SJSA1 (cell line): ENCODE results near the gene RNF103. TPM values are rescaled to one million over a fixed set of nuclear protein-coding genes. Genes with fewer than 3 reads are reported as not detected.
"Not testable (repeated sequence)": the region's sequence is repeated elsewhere in the genome, so short reads cannot be mapped to it uniquely, and the experiment has no call there.

ENCODE experiments used
- DNase-seq, 2 experiments: peaks; one replicate each; pipeline ENCODE4 v3.0.0-alpha.2; 2015 to 2020; ENCODE audit warnings: low spot score in 2 of 2, low read depth in 1 of 2
- H3K27ac ChIP-seq: fragments of 250-450 bp; sonication (Bioruptor Pico); 2 replicates; pipeline ENCODE4 v1.5.1; 2020; ENCODE audit warnings: mild to moderate bottlenecking, moderate library complexity
- H3K27me3 ChIP-seq: fragments of 250-450 bp; sonication (Bioruptor Pico); replicated peaks from 2 replicates; pipeline ENCODE4 v1.5.1; 2020; ENCODE audit warnings: mild to moderate bottlenecking, moderate library complexity
- H3K36me3 ChIP-seq: fragments of 250-450 bp; sonication (Bioruptor Pico); 2 replicates; pipeline ENCODE4 v1.5.1; 2020; ENCODE audit warnings: mild to moderate bottlenecking
- H3K4me1 ChIP-seq: fragments of 250-450 bp; sonication (Bioruptor Pico); replicated peaks from 2 replicates; pipeline ENCODE4 v1.6.1; 2021; ENCODE audit warnings: mild to moderate bottlenecking
- H3K4me3 ChIP-seq: fragments of 250-450 bp; sonication (Bioruptor Pico); 2 replicates; pipeline ENCODE4 v1.5.1; 2020; ENCODE audit warnings: mild to moderate bottlenecking
- H3K9me3 ChIP-seq: fragments of 250-450 bp; sonication (Bioruptor Pico); replicated peaks from 2 replicates; pipeline ENCODE4 v1.5.1; 2020; ENCODE audit warnings: mild to moderate bottlenecking
- total RNA-seq: library from RNA; depleted of rRNA; stranded (reverse); fragments of >200 nt; shearing (Covaris generic); gene quantifications from 2 replicates; pipeline ENCODE4 v1.2.3, GENCODE V29; 2014

The RNF103 gene
- total RNA-seq, 1 experiment from 2014 or later = 11.8 TPM

DNA sequence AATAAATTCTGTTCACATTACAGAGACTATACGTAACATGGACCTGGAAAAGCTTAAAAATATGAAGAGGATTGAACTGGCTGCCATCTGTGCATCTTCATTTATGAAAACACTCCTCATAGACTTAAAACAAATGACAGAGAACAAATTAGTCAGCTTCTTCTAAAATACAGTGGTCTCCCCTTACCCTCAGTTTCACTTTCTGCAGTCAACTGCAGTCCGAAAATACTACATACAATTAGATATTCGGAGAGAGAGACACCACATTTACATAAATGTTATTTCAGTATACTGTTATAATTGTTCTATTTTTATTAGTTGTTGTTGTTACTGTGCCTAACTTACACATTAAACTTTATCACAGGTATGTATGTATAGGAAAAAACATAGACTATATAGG, 6.5 kb downstream of the RNF103 start:
- Histone ChIP-seq H3K4me3 (no peak overlapping the region), H3K4me1 (peaks cover 9% of the 10 kb centered on the region; the same call in 1 of the 2 replicates), H3K27me3 (no peaks in the 10 kb centered on the region), H3K27ac (no peak overlapping the region), H3K9me3 (no peaks in the 10 kb centered on the region), H3K36me3 (peaks cover 16% of the 10 kb centered on the region)
- DNase-seq = no peak

GRCh38 chr2:86616502-86616901, 7.2 kb downstream of the RNF103 start:
- Histone ChIP-seq H3K27me3 (no peaks in the 10 kb centered on the region), H3K27ac (no peak overlapping the region), H3K4me3 (no peak overlapping the region), H3K9me3 (no peaks in the 10 kb centered on the region), H3K36me3 (peaks cover 17% of the 10 kb centered on the region), H3K4me1 (peaks cover 9% of the 10 kb centered on the region; the same call in 1 of the 2 replicates)
- DNase-seq = no peak

GRCh38 chr2:86615596-86615995, 8.1 kb downstream of the RNF103 start:
- DNase-seq = no peak
- Histone ChIP-seq H3K4me1 (peaks cover under 1% of the 10 kb centered on the region; the same call in 1 of the 2 replicates), H3K4me3 (no peak overlapping the region)

GRCh38 chr2:86613515-86613914, 10.2 kb downstream of the RNF103 start:
- Histone ChIP-seq H3K4me1 (no peaks in the 10 kb centered on the region), H3K27me3 (no peaks in the 10 kb centered on the region), H3K36me3 (peaks cover 24% of the 10 kb centered on the region), H3K9me3 (no peaks in the 10 kb centered on the region), H3K4me3 (no peak overlapping the region), H3K27ac (no peak overlapping the region)
- DNase-seq = no peak

More at GRCh38 chr2:86615596-86615995, 8.1 kb downstream of the RNF103 start:
- H3K36me3 ChIP-seq = peaks cover 23% of the 10 kb centered on the region
- H3K27ac ChIP-seq = no peak overlapping the region
- no peaks in the 10 kb centered on the region for H3K27me3 ChIP-seq
- H3K9me3 ChIP-seq = no peaks in the 10 kb centered on the region

GRCh38 chr2:86610871-86611270, 12.8 kb downstream of the RNF103 start:
- Histone ChIP-seq H3K27me3 (no peaks in the 10 kb centered on the region), H3K4me1 (no peaks in the 10 kb centered on the region), H3K9me3 (no peaks in the 10 kb centered on the region), H3K4me3 (no peak overlapping the region), H3K27ac (no peak overlapping the region), H3K36me3 (peaks cover 24% of the 10 kb centered on the region)
- no peak for DNase-seq

DNA sequence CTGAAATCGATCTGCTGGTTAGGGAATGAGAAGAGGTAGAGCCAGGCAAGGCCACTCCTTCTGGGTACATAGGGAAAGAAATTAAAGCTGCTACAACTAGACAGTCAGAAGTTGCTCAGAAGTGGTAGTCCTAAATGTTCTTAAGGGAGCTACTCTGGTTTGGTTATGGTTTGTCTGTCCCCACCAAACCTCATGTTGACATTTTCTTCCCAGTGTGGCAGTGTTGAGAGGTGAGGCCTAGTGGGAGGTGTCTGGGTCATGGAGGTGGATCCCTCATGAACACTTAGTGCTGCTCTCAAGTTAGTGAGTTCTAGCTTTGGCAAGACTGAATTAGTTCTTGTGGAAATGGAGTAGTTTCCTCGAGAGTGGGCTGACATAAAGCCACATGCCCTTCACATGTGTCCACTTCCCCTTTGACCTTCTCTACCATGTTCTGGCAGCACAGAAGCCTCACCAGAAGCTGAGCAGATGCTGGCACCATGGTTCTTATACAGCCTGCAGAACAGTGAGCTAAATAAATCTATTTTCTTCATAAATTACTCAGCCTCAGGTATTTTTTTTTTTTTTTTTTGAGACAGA, 14.7 kb downstream of the RNF103 start:
- no peak overlapping the region for H3K4me3 ChIP-seq
- 0 out of 2 replicates have a peak, but pooled peaks cover 2% of the 10 kb centered on the region for H3K9me3 ChIP-seq
- H3K4me1 ChIP-seq = no peaks in the 10 kb centered on the region
- no peak overlapping the region for H3K27ac ChIP-seq
- H3K36me3 ChIP-seq = peaks cover 26% of the 10 kb centered on the region
- DNase-seq = no peak
- no peaks in the 10 kb centered on the region for H3K27me3 ChIP-seq

- no peak for DNase-seq
- Histone ChIP-seq H3K27me3 (no peaks in the 10 kb centered on the region), H3K4me3 (no peak overlapping the region), H3K36me3 (peaks cover 9% of the 10 kb centered on the region), H3K27ac (no peak overlapping the region), H3K4me1 (no peaks in the 10 kb centered on the region), H3K9me3 (0 out of 2 replicates have a peak, but pooled peaks cover 2% of the 10 kb centered on the region)
Measured at GRCh38 chr2:86603905-86604304, 19.8 kb downstream of the RNF103 start.

DNA sequence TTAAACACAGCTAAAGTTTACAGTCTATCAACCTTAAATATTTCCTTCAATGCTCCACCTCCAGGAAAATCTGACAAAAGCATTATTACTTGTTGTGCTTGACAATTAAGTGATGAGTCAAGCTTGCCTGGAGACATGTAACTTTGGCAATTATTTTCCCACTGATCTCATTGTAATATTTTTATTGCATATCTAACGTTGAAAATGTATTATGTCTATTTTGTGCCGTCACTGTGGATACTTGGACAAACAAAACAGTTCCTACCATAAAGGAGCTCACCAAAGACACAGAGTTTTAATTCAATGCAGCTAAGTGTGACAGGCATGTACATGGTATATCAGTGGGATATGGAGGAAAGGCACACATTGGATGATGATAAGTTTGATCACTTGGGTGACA, 24.7 kb downstream of the RNF103 start:
- no peak for DNase-seq
- no peaks in the 10 kb centered on the region for H3K27me3 ChIP-seq
- H3K4me1 ChIP-seq = no peaks in the 10 kb centered on the region
- H3K36me3 ChIP-seq = no peaks in the 10 kb centered on the region
- no peaks in the 10 kb centered on the region for H3K9me3 ChIP-seq
- no peak overlapping the region for H3K27ac ChIP-seq
- H3K4me3 ChIP-seq = no peak overlapping the region

DNA sequence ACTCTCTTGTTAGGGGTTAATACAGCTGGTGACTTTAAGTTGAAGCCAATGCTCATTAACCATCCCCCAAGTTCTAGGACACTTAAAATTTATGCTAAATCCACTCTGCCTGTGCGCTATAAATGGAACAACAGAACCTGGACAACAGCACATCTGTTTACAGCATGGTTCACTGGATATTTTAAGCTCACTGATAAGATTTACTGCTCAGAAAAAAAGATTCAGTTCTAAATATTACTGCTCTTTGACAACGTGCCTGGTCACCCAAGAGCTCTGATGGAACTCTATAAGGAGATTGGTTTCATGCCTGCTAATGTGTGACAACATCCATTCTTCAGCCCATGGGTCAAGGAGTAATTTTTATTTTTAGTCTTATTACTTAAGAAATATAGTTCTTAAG, 27.5 kb downstream of the RNF103 start:
- H3K4me1 ChIP-seq = no peaks in the 10 kb centered on the region
- no peaks in the 10 kb centered on the region for H3K27me3 ChIP-seq
- H3K9me3 ChIP-seq = no peaks in the 10 kb centered on the region
- no peak overlapping the region for H3K27ac ChIP-seq
- no peak for DNase-seq
- no peak overlapping the region for H3K4me3 ChIP-seq
- no peaks in the 10 kb centered on the region for H3K36me3 ChIP-seq

GRCh38 chr2:86593266-86593665, 30.4 kb downstream of the RNF103 start:
- Histone ChIP-seq H3K9me3 (no peaks in the 10 kb centered on the region), H3K27me3 (no peaks in the 10 kb centered on the region), H3K4me3 (no peak overlapping the region), H3K36me3 (no peaks in the 10 kb centered on the region), H3K4me1 (no peaks in the 10 kb centered on the region), H3K27ac (no peak overlapping the region)
- DNase-seq = no peak

GRCh38 chr2:86592547-86593230, 31.0 kb downstream of the RNF103 start:
- Histone ChIP-seq H3K9me3 (no peaks in the 10 kb centered on the region), H3K27ac (no peak overlapping the region), H3K4me1 (no peaks in the 10 kb centered on the region), H3K36me3 (no peaks in the 10 kb centered on the region), H3K27me3 (no peaks in the 10 kb centered on the region), H3K4me3 (no peak overlapping the region)
- DNase-seq = no peak

- not testable (repeated sequence) for H3K27me3 ChIP-seq, H3K4me3 ChIP-seq, H3K4me1 ChIP-seq, DNase-seq, H3K36me3 ChIP-seq, H3K27ac ChIP-seq, H3K9me3 ChIP-seq
Measured at GRCh38 chr2:86589701-86590100, 34.0 kb downstream of the RNF103 start.

- Histone ChIP-seq H3K36me3 (no peaks in the 10 kb centered on the region), H3K9me3 (no peaks in the 10 kb centered on the region), H3K4me3 (no peak overlapping the region), H3K27me3 (no peaks in the 10 kb centered on the region; the same call in 1 of the 2 replicates), H3K4me1 (no peaks in the 10 kb centered on the region), H3K27ac (no peak overlapping the region)
- DNase-seq = no peak
Measured at GRCh38 chr2:86584151-86584913, 39.3 kb downstream of the RNF103 start.

GRCh38 chr2:86580560-86580959, 43.1 kb downstream of the RNF103 start:
- no peak overlapping the region for H3K27ac ChIP-seq
- DNase-seq = no peak
- H3K9me3 ChIP-seq = no peaks in the 10 kb centered on the region

More at GRCh38 chr2:86580560-86580959, 43.1 kb downstream of the RNF103 start:
- Histone ChIP-seq H3K36me3 (no peaks in the 10 kb centered on the region), H3K4me3 (no peak overlapping the region), H3K4me1 (no peaks in the 10 kb centered on the region), H3K27me3 (no peaks in the 10 kb centered on the region; the same call in 1 of the 2 replicates)
